IPS-11a (cell line): ENCODE data around the gene ISL1.

Experiments used
- H3K4me3 ChIP-seq: one replicate; pipeline ENCODE4 v1.5.1; 2013; ENCODE audit warnings: low read depth, low read length, control low read depth

ISL1 gene

GRCh38 chr5:51383131-51384121 lies at the start of gene ISL1:
ISL1 (plus strand) TSS chr5:51383448; CDS start chr5:51383672, 224 bp downstream.
- H3K4me3 ChIP-seq: peak within 1 kb of the TSS; percentile 33

DNA sequence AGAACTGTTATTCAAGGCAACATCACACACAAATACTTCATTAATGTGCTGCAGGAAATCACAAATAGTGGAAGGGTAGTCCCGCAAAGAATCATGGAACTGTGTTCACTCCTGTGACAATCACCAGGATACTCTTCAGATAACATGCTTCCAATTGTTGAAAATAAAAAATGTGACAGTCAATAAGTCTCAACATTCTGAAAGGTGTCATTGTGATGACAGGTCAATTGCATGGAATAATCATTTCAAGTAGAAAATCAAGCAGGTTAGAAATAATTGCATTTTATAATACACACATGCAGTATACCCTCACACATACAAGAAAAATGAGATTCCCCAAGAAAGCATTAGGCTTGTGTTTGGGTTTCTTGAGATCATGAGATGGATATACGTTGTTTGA lies 46.4 kb upstream of the ISL1 start:
- H3K4me3 ChIP-seq: no peak overlapping the region

DNA sequence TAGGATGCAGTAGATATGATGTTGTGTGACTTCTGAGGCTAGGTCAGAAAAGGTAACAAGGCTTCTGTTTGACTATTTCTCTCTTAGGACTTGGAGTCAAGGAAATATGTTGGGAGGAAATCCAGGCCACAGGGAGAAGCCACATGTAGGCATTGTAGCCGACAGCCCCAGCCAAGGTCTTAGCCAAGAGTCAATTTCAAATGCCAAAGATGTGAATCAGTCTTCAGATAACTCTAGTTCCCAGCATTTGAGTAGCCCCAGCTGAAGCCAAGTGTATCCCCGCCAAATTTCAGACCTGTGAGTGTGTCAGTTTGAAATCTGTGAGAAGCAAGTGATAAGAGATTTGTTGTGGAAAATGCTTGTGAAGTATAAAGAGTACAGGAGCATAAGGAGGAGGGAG lies 38.1 kb upstream of the ISL1 start:
- no peak overlapping the region for H3K4me3 ChIP-seq

- H3K4me3 ChIP-seq: no peak overlapping the region
Observed at GRCh38 chr5:51347157-51347556, 36.1 kb upstream of the ISL1 start.

- no peak overlapping the region for H3K4me3 ChIP-seq
Observed at GRCh38 chr5:51347704-51348103, 35.5 kb upstream of the ISL1 start.

DNA sequence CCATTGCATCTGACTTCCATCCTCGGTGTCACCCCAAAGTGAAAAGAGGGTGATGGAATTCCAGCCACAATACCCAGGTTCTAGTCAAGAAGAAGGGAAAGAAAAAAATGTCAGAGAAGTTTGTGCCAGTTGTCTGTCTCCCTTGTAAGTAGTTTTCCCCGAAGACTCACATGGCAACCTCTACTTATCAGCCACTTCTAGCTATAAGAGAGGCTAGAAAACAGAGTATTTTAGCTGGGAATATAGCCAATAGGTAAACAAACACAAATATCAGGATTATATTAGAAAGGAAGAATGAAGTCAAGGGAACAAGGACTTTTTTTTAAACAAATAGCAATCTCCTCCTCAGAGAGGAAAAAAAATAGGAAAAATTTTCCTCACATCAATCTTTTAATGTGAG lies 12.2 kb upstream of the ISL1 start:
- H3K4me3 ChIP-seq: no peak overlapping the region

- H3K4me3 ChIP-seq: no peak overlapping the region
Observed at GRCh38 chr5:51373880-51374523, 9.2 kb upstream of the ISL1 start.

GRCh38 chr5:51375084-51375483 lies 8.2 kb upstream of the ISL1 start:
- H3K4me3 ChIP-seq: no peak overlapping the region

DNA sequence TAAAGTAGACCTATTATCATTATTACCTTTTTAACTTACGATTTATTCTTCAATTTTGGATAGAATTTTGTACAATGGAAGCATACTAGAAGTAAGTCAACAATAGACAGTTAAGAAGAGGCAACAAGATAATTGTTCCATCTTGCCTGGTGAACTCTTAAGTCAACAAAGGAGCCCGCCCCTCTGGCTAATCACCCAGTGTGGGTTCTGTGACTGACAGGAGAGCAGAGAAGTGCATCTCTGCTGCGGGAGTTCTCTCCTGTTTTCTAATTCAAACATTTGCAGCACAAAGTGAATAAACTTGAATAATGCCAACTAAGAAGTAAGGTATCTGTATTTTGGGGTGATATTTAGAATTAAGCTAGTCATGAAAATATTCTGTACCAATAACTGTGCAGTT lies 6.7 kb upstream of the ISL1 start:
- no peak overlapping the region for H3K4me3 ChIP-seq

DNA sequence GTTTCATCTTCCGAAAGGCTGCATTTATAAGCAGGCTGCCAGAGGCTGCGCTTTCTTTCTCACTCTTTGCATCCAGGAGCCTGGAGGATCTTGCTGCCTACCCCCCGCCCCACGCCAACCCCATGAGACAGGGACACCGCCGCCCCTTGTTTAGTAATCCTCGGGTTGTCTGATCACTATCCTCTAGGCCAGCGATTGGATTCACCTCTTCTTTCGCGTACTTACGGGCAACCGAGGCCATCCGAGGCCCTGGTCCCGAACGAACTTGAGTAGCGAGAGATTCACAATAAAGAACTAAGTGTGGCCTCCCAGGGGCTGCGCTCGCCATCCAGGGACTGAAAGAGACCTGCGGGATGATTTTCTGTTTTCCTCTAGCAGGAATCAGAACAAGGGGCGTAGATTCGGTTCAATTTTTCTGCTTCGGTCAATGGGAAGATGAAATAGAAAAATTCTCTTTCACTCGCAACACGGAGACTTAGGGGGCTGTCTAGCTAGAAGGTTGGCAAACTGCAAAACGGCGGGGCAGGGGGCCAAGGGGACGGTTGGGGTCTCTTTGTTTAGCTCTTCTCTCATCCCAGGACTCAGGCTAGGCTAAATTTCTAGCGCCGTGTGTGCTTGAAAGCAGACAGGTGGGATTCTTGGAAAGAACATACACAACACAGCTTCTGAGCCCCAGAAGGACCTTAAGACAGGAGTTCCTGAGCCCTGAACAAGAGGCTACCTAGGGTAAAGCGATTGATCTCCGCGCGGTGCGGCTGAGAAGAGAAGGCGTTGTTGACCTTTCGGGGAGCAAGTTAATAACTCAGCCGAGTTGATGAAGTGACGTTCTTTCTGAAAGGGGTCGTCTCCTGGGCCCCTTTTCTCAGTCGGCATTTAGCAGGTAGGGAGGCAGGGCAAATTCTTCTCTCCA lies 5.8 kb upstream of the ISL1 start:
- no peak overlapping the region for H3K4me3 ChIP-seq

DNA sequence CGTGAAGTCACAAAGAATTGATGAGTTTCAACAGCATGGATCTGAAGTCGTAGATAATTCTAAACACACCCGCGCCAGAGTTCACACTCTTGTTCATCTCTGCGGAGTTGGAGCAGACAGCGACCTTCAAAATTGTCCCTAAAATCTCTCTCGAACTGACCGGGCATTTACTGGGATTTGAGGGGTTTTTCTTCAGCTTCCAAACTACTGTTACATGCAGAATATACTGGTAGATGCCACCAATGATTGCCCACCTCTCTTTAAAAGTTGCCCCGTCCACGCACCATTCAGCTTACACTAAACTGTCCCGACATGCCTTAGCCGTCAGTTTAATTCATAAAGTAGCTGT lies 5.2 kb upstream of the ISL1 start:
- peak overlapping the region; percentile 35 for H3K4me3 ChIP-seq

DNA sequence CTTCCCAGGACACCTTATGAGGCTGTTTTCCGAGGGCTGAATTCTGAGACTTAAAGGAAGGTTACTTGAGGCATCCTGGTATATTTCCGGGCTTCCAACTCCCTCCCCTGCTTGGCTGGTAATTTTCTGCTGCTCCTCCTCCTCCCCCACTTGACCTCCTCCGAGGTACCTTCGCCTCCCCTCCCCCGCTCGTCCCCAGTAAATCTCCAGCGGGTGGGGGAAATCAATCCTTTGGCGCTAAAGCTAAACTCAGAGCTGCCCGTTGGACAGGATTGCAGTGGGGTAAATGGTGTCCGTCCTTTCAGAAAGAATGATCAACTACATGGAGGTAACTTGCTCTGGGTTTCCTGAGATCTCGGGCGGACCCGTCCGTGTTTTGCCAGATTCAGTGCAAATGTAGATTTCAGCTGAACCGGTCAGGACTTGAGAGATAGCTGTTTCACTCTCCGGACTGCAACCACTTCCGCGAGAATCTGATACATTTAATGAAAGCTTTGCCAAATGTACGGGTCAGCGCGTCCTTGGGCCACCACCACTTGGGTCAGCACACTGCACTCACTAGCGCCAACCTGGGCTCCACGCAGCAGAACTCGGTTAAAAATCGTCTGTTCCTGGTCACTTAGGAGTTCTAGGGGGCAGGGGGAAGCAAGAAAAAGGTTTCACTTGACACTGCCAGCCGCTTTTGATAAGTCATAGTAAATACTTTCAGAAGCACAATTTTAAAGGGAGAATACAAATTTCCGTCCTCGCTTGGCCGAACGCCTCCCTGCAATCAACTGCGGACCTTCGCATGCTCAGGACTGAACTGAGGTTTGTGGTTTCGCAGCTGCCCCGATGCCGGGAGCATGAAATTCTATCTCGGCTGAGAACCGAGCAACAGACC lies 4.6 kb upstream of the ISL1 start:
- peak overlapping the region; percentile 35 for H3K4me3 ChIP-seq

DNA sequence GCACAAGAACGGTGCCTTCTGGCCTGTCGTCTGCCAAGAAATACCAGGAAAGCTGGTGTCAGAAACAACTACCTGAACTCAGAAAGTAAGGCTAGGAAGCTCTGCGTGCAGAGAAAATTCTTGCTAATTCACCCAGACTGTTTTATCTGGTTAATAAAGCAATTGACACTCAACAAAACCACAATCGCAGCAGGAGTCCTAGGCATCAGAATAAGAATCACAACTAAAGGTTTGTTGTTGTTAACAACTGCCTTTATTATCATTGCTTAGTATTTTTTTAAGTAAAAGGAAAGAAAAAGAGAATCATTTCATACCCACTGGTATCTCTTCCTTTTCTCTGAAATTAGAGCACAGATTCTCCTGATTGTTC lies 3.9 kb upstream of the ISL1 start:
- no peak overlapping the region for H3K4me3 ChIP-seq

DNA sequence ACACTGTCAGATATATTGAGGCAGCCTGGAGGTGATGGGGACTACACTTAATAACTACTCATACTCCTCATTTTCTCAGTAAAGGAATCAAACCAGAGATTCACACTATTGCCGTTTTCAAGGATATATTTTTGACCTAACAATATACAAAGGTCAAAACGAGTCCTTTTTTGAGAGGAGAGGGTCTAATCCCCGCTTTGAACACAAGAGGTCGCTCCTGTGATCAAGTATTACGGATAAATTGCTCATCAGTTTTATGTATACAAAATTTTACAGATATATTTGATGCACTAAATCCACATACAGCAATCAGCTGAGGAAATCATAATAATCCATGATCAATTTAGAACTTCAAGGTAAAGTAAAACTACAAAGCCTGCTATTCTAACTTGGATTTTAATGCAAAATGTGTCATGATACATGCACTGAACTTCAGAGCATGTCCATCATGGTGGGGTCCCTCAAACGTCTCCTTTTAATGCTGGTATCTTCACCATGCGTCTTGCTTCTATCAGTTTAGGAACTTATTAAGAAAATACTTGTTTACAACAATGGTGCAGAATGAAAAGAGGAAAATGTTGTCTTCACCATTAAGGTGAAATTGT lies 2.5 kb upstream of the ISL1 start:
- H3K4me3 ChIP-seq: no peak overlapping the region

DNA sequence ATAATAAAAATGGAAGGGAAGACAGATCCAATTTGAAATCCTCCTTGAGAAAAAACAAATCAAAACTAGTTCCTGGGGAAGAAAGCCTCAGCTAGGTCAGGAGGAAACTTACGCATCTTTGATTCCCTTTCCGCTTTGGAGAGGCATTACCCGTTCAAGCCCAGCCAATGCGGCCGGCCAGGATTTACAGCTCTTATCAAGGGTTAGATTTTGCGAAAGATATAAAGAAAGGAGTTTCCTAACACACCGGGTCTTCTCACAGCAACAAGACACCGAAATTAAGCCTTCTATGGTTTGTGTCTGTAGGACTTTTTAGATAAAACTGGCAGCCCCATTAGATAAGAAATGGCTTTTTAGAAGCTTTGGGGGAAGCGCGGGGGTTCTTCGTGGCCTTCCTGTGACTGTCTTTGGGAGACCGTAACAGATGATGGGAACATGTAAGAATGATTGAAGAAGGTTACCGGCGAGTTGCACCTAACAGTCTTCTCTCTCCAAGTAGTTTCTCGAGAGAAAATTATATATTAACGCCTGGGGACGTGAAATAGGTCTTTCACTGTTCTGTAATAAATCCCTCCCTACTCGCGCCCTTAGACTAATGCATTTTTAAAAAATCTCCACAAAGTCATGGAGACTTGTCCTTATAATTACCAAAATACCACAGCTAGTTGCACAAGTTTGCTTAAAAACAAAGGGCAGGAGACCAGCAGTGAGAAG lies 1.3 kb upstream of the ISL1 start:
- H3K4me3 ChIP-seq: peak overlapping the region; percentile 33

GRCh38 chr5:51382521-51383130 lies 622 bp upstream of the ISL1 start:
- peak overlapping the region; percentile 33 for H3K4me3 ChIP-seq

DNA sequence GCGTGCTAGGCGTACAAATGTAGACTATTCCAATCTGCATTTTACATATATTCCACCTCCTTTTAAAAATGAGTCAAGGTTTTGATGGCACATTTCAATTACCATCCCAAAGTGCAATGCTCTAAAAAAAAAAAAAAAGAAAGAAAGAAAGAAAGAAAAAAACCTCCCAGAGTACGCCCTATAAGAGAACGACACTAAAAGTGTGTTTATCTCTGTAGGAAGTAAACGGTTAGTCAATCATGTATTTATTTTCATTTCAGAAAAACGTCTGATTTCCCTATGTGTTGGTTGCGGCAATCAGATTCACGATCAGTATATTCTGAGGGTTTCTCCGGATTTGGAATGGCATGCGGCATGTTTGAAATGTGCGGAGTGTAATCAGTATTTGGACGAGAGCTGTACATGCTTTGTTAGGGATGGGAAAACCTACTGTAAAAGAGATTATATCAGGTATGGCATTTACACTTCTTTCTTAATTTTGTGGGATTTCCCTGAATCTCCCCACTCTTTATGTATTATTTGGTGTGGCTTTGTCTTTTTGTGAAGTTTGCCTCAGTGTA lies 1.1 kb downstream of the ISL1 start:
- H3K4me3 ChIP-seq: no peak overlapping the region

GRCh38 chr5:51385216-51385615 lies 2.0 kb downstream of the ISL1 start:
- no peak overlapping the region for H3K4me3 ChIP-seq
